ENCODE data around the gene MYO3B. TPM values are rescaled to one million over a fixed set of nuclear protein-coding genes. Genes with fewer than 3 reads are reported as not detected.

MYO3B gene
- total and polyA plus RNA-seq, 2 donors from 2014 or later = 3.5 to 6.4 TPM

GRCh38 chr2:170409164-170409535 is 231.2 kb downstream of the MYO3B start:
- H3K4me3 ChIP-seq (ENCODE audit: low read length in 3 of 3) = peak overlapping the region in 1 of 3 donors; percentile 45
- intact Hi-C loops (cut with DNase I) = no loop called here
- DNase-seq (peak in 4 of 5 donors; percentile 61 to 84 (median 70)), FAIRE-seq (peak; percentile 30)
- no peak overlapping the region for H3K9ac ChIP-seq (ENCODE audit: low read length in 3 of 3)
- no peaks in the 10 kb centered on the region for H3K4me1 ChIP-seq (ENCODE audit: control insufficient read depth in 2 of 3, insufficient read depth in 2 of 3, low read depth in 1 of 3, low read length in 3 of 3)
- peak; percentile 81 for TF ChIP-seq CTCF (IDR thresholded peaks at IDR 0.05; ENCODE audit: borderline replicate concordance, extremely low read depth, insufficient read depth)
- H3K9me3 ChIP-seq (ENCODE audit: control insufficient read depth in 2 of 3, insufficient read depth in 1 of 3, low read length in 3 of 3) = no peaks in the 10 kb centered on the region
- no peaks in the 10 kb centered on the region for H3K27me3 ChIP-seq (ENCODE audit: control insufficient read depth, insufficient read depth, low read length)
- no peaks in the 10 kb centered on the region for H3K36me3 ChIP-seq (ENCODE audit: control insufficient read depth in 2 of 3, insufficient read depth in 3 of 3, low read length in 3 of 3)
- no peak overlapping the region for H3K27ac ChIP-seq (ENCODE audit: low read depth in 2 of 2, low read length in 2 of 2)

GRCh38 chr2:170411660-170412059 is 233.7 kb downstream of the MYO3B start:
- no peak for TF ChIP-seq CTCF (IDR thresholded peaks at IDR 0.05; ENCODE audit: borderline replicate concordance, extremely low read depth, insufficient read depth)
- no peak for DNase-seq
- Histone ChIP-seq H3K9ac (ENCODE audit: low read length in 3 of 3) (no peak overlapping the region), H3K4me3 (ENCODE audit: low read length in 3 of 3) (no peak overlapping the region), H3K27me3 (ENCODE audit: control insufficient read depth, insufficient read depth, low read length) (no peaks in the 10 kb centered on the region), H3K4me1 (ENCODE audit: control insufficient read depth in 2 of 3, insufficient read depth in 2 of 3, low read depth in 1 of 3, low read length in 3 of 3) (no peaks in the 10 kb centered on the region), H3K9me3 (ENCODE audit: control insufficient read depth in 2 of 3, insufficient read depth in 1 of 3, low read length in 3 of 3) (no peaks in the 10 kb centered on the region), H3K27ac (ENCODE audit: low read depth in 2 of 2, low read length in 2 of 2) (peak overlapping the region in 1 of 2 donors; percentile 28), H3K36me3 (ENCODE audit: control insufficient read depth in 2 of 3, insufficient read depth in 3 of 3, low read length in 3 of 3) (no peaks in the 10 kb centered on the region)
- intact Hi-C loops (cut with DNase I) = no loop called here
- no peak for FAIRE-seq

- DNase-seq = no peak
- Histone ChIP-seq H3K9ac (ENCODE audit: low read length in 3 of 3) (no peak overlapping the region), H3K27me3 (ENCODE audit: control insufficient read depth, insufficient read depth, low read length) (no peaks in the 10 kb centered on the region), H3K36me3 (ENCODE audit: control insufficient read depth in 2 of 3, insufficient read depth in 3 of 3, low read length in 3 of 3) (no peaks in the 10 kb centered on the region), H3K4me1 (ENCODE audit: control insufficient read depth in 2 of 3, insufficient read depth in 2 of 3, low read depth in 1 of 3, low read length in 3 of 3) (no peaks in the 10 kb centered on the region), H3K27ac (ENCODE audit: low read depth in 2 of 2, low read length in 2 of 2) (no peak overlapping the region), H3K9me3 (ENCODE audit: control insufficient read depth in 2 of 3, insufficient read depth in 1 of 3, low read length in 3 of 3) (no peaks in the 10 kb centered on the region), H3K4me3 (ENCODE audit: low read length in 3 of 3) (no peak overlapping the region)
- intact Hi-C loops (cut with DNase I) = no loop called here
- no peak for TF ChIP-seq CTCF (IDR thresholded peaks at IDR 0.05; ENCODE audit: borderline replicate concordance, extremely low read depth, insufficient read depth)
- no peak for FAIRE-seq
These were observed 243.2 kb downstream of the MYO3B start for GRCh38 chr2:170420961-170421687.
